DMS53 treated with DMSO at 0.1 percent for 48 hours (cell line): Measurements from ENCODE around the gene FHOD1.

Experiments
- DNase-seq: peaks from one replicate; lab custom pipeline; 2025; ENCODE audit not compliant: unreplicated experiment; lab: John Stamatoyannopoulos, UW

FHOD1 gene

GRCh38 chr16:67236563-67237395 lies 10.5 kb downstream of the FHOD1 start:
- DNase-seq, result no peak

- no peak for DNase-seq
Observed at GRCh38 chr16:67235816-67236562, 11.3 kb downstream of the FHOD1 start.

- DNase-seq, result no peak
Observed at GRCh38 chr16:67234180-67234597, 13.1 kb downstream of the FHOD1 start.

- DNase-seq, result no peak
Observed at GRCh38 chr16:67233596-67233995, 13.7 kb downstream of the FHOD1 start.

- DNase-seq, result no peak
Observed at GRCh38 chr16:67230809-67231660, 16.2 kb downstream of the FHOD1 start.

- no peak for DNase-seq
Observed at GRCh38 chr16:67229906-67230808, 17.1 kb downstream of the FHOD1 start.

- no peak for DNase-seq
Observed at GRCh38 chr16:67228905-67229304, 18.4 kb downstream of the FHOD1 start.

- no peak for DNase-seq
Observed at GRCh38 chr16:67228034-67228785, 19.1 kb downstream of the FHOD1 start.

GRCh38 chr16:67227567-67227921 lies 19.7 kb downstream of the FHOD1 start:
- DNase-seq, result no peak

GRCh38 chr16:67226804-67227566 lies 20.3 kb downstream of the FHOD1 start, which contains the start of gene TMEM208:
Gene TMEM208 (plus strand): TSS chr16:67227130. CDS start chr16:67227219, 89 bp downstream.
- DNase-seq, result peak; percentile 87

GRCh38 chr16:67226295-67226803 lies 20.9 kb downstream of the FHOD1 start:
- no peak for DNase-seq

- DNase-seq, result no peak
Observed at GRCh38 chr16:67223992-67224391, 23.3 kb downstream of the FHOD1 start.

- no peak for DNase-seq
Observed at GRCh38 chr16:67216612-67217490, 30.4 kb downstream of the FHOD1 start.

- DNase-seq, result no peak
Observed at GRCh38 chr16:67215706-67216105, 31.6 kb downstream of the FHOD1 start.

GRCh38 chr16:67213197-67214019 lies 33.9 kb downstream of the FHOD1 start:
- DNase-seq, result no peak

GRCh38 chr16:67212766-67213165 lies 34.5 kb downstream of the FHOD1 start:
- DNase-seq, result no peak

GRCh38 chr16:67211674-67212073 lies 35.6 kb downstream of the FHOD1 start:
- no peak for DNase-seq
